HG02884 (cell line): ENCODE data around the gene RPL19.

Source experiments
- ATAC-seq: cut with Tn5 transposase; IDR thresholded peaks from one replicate; pipeline ENCODE4 v1.9.1; 2021; ENCODE audit warnings: mild to moderate bottlenecking, moderate library complexity; ENCODE audit not compliant: unreplicated experiment

RPL19 gene

DNA sequence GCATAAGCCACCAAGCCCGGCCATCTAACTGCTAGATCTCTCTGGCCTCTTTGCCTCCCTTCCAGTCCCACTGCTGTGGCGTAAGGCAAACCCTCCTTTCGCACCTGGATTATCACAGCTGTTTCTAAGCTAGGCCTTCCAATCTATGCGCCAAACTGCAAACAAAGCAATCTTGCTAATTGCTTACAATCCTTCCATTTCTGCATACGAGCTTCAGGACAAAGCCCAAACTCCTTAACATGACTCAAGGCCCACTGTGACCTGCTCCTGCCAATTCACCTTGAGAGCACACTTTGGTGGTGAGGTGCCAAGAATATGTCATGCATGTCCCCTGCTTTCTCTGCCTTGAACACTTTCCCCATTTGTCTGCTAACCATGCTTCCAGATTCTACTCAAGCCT, 28.1 kb upstream of the RPL19 start:
- no peak for ATAC-seq

DNA sequence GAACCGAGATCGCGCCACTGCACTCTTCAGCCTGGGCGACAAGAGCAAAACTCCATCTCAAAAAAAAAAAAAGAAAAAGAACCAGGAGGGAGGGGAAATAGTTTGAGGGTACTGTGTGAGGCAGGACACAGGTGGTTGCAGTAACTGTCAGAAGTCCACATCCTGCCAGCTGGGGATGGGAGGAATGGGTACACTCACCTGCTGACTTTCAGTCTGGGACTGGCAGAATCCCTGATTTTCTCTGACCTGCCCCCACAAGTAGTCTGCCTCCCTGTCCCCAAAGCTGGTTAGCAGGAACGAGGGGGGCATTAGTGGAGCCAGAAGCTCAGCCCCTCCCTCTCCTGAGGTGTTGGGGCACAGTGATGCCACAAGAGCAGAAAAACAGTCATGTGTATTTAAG, 27.0 kb upstream of the RPL19 start:
- no peak for ATAC-seq

DNA sequence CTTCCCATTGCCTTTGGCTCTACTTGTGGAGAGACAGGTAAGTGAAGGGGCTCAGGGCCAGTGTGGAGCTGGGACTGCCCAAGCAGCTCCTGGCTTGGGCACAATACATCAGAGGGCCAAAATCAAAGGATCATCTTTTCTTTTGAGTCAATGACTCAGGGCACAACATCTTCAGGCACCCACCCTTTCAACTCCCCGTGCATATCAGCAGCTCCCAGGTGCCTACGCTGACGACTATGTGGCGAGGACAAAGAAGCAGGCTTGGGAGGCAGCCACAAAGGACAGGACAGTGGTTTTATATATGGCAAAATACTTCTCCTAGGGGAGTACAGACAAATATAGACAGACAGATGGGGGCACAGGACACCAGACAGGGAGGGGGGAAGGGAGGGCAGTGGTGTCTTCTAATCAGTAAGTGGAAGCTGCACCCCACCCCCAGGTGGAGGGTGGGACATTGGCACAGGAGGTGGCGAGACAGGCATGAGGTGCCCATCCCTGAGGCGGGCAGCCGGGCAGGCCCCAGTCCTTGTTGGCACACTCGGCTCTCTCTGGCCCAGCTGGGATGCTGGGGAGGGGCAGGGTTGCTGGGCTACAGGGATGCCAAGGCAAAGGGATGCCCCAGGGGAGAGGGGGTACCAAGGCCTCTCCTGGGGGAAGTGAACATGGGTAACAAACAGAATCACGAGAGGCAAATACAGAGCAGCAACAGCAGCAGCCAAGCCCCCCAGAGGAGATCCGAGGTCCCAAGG, 26.4 kb upstream of the RPL19 start:
- ATAC-seq: no peak

DNA sequence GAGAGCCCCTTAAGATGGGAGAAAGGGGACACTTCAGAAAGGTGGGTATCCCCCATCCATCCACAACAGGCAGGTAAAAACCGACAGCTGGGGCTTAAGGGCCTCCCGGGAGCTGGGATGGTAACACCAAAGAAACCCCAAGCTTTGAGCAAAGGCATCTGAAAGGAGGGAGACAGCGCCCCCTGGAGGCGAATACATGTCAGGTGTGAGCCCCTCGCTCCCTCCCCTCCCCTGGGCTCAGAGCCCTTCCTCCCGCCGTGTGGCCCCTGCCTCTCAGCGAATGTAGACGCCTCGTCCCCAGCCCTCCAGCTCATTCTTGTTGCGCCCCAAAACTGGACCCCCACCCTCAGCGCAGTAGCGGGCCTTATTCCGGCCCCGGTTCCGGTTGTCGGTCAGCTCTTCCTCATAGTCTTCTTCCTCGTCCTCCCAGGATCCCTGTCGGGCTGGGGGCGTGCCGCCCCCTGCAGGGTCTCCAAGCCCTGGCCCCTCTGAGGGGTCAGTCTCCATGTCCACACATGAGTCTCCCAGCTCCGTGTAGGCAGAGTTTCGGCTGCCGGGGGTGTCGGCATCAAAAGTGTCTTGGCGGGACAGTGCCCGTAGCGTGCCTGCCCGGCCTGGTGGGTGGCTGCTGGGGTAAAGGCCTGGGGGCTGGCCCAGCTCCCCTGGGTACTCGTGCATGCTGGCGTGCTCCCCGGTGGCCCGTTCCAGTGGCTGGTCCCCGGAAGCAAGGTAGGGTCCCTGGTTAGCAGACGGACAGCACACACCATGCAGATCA, 25.0 kb upstream of the RPL19 start:
- ATAC-seq: no peak

DNA sequence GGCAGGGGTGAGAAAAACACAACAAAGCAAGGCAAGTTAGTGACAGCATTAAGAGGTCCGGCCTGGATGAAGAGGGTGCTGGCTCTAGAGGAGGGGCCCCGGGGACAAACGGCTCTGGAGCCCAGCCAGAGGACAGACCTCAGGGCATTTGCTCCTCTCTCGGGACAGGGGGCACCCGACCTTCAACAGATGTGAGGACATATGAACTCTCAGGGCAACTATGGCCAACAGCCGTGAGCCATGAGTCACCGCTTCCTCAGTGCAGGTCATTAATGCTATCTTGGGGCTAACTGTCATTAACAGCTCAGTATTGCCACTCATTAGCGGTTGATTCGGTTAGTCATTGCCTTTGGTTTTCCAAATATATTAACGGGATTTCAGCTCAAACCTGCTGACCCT, 24.4 kb upstream of the RPL19 start:
- no peak for ATAC-seq

DNA sequence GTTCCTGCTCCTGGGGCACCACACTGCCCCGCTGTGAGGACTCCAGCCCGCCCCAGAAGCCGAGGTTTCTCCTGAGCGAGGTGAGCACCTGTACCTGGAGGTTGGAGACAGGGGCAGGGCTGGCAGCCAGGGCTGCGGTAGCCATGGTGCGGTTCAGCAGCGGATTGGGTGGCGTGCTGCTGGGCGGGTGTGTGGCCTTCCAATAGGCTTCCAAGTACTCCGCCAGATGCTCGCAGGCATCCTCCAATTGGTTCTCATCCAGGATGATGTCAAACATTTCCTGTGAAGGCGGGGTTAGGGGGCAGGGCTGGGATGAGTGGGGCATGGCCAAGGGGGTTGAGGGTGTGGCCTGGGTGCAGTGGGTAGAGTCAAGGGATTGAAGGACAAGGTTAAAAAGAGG, 22.8 kb upstream of the RPL19 start:
- ATAC-seq: no peak

DNA sequence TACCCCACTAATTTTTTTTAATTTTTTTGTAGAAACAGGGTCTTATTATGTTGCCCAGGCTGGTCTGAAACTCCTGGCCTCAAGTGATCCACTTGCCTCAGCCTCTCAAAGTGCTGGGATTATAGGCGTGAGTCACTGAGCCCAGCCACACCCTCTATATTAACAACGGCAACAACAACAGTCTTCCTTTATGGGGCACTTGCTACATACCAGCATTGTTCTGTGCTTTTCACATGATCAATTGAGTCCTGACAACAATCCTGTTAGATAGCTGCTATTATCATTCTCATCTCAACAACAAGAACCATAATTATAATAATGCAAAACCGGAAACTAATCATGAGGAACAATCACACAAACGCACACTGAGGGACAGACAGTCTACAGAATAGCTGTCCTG, 21.5 kb upstream of the RPL19 start:
- no peak for ATAC-seq

DNA sequence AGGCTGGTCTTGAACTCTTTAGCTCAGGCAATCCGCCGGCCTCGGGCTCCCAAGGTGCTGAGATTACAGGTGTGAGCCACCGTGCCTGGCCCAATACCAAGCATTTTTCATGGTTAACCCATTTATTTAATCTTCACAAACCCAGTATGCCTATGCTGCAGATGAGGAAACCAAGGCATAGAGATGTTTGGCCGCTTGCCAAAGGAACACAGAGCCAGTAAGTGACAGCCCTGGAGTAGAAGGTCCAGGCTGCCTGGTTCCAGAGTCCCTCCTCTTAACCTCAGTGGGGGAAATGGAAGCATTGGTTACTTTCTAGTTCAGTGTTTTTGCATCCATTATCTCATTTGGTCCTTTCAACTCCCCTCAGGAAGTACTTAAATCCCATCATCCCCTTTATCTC, 18.8 kb upstream of the RPL19 start:
- ATAC-seq: no peak

DNA sequence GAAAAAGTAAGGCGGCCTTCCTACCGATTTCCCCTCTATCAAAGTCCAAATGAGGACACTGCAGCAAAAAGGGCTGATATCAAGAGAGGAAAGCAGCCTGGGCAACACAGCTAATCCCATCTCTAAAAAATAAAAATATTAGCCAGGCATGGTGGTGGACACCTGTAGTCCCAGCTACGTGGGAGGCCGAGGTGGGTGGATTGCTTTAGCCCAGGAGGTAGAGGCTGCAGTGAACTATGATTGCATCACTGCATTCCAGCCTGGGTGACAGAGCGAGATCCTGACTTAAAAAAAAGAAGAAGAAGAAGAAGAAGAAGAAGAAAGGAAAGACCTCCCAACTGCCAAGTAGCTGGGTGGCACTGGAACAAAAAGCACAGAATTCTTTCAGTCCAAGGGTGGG, 17.0 kb upstream of the RPL19 start:
- ATAC-seq: no peak

DNA sequence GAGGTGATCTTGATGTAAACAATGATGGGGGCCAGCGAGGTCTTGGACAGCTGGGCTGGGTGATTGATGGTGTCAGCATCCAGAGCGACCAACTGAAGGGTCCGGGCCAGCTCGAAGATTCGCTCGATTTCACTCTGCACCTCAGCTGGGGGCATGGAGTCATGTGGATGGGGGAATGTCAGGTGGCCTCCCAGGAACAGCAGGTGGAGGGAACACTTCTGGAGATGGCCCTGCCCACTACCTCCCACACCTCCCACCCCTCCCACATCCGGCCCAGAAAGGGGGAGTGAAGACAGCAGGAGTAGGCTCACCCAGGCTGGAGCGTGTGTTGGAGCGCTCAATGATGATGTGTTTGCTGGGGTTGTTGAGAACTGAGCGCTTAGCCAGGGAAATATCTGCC, 16.4 kb upstream of the RPL19 start:
- ATAC-seq: no peak

DNA sequence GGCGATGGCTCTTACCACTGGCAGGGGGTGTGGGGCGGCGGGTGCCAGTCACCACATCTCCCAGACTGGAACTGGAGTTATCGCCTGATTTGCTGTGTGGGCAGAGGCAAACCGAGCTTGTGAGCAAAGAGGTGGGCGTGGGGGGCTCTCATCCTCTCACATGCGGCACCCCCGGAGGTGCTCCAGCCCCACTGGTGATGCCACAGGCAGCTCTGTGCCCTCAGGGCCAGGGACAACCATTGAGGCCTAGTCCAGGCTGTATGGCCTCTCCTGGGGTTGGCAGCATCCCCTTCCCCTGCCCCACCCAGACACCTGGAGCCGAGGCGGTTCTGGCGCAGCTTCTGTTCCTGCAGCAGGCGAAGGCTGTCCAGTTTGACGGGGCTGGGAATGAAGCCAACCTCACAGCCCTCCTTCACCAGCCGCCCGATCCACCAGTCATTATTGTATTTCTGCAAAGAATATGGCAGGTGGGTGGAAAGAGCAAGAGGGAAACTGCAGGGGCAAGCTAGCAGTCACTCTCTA, 13.5 kb upstream of the RPL19 start:
- no peak for ATAC-seq

DNA sequence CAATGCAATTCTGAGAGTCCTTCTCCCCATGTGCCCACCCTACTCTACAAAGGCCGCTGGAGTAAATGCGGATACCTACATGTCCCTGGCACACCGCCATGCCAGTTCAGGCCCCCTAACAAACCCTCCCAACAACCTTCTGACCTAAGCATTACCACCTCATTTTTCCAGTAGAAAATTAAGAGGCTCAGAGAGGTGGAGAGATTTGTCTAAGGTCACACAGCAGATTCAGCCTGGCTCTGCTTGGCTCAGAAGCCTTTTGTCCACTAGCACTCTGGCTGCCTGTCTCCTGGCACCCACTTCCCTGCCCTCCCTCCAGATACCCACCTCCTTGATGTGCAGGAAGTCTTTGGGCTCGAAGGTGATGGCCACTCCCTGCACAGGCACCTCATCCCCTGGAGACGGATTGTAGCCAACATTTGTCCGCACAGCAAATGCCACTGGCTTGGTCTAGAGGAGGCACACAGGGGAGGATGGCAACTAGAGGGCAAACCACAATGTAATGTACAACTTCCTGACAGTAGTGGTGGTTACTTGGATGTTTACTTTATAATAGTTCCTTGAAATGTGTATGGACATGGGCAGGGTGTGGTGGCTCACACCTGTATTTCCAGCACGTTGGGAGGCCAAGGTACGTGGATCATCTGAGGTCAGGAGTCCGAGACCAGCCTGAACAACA, 12.8 kb upstream of the RPL19 start:
- ATAC-seq: no peak

DNA sequence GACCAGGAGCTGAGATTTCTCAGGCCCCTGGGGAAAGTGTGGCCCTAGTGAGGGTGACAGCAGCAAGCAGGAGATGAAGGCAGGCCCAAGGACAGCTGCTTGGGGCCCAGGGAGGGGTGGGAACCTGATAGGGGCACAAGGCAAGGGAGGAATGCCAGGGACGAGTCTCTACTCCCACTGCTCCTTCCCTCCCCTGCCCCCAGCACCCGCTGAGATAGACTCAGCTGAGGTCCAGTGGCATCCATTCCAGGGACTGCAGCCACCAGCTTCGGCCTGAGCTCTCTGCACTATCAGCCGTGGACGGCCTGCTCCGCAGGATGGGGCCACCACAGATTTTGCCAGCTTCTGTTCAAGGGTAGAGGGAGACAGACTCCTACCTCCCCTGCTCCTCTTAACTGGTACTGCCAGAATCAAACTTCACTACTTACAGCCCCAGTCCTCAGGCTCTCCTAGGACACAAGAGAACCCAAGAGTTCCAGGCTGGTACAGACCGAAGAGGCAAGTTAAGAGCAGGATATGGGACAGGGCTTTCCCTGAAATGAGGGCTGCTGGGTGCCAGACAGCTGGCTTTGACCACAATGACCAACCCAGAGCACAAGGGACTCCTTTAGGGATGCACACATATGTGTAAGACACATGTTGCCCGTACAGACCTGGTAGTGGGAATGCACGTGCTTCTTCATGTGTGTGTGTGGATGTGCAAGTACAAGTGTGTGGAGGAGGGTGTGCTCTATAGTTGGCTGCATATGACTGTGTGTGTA, 8.2 kb upstream of the RPL19 start:
- ATAC-seq: no peak

DNA sequence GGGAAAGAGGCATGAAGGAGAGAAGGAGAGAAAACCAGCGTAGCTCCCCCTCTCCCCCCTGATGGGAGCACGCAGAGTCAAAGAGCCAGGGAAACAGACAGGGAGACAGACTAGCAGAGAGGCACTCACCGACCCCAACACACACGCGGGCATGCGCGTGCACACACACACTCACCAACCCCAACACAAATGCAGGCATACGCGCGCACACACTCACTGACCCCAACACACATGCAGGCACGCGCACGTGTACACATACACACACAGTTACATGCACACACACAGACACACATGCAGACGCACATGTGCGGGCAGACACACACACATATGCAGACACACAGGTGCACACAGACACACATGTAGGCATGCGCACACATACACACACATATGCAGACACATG, 7.2 kb upstream of the RPL19 start:
- no peak for ATAC-seq

DNA sequence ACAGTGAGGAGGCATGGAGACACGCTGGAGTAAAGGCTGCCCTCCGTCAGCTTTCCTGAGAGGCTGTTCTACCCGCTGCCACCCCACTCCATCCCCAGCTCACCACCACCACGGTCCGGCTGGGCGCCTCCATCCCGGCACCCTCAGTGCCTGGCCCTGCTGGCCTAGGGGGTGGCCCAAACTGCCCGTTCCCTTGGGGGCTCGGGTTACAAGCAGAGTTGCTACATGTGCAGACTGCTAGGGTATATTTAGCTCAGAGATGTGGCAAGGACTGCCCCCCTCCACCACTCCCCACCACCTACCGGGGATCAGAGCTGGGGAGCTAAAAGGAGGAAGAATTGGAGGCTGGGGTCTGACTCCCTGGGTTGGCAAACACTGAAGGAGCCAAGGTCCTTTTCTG, 6.7 kb upstream of the RPL19 start:
- no peak for ATAC-seq

DNA sequence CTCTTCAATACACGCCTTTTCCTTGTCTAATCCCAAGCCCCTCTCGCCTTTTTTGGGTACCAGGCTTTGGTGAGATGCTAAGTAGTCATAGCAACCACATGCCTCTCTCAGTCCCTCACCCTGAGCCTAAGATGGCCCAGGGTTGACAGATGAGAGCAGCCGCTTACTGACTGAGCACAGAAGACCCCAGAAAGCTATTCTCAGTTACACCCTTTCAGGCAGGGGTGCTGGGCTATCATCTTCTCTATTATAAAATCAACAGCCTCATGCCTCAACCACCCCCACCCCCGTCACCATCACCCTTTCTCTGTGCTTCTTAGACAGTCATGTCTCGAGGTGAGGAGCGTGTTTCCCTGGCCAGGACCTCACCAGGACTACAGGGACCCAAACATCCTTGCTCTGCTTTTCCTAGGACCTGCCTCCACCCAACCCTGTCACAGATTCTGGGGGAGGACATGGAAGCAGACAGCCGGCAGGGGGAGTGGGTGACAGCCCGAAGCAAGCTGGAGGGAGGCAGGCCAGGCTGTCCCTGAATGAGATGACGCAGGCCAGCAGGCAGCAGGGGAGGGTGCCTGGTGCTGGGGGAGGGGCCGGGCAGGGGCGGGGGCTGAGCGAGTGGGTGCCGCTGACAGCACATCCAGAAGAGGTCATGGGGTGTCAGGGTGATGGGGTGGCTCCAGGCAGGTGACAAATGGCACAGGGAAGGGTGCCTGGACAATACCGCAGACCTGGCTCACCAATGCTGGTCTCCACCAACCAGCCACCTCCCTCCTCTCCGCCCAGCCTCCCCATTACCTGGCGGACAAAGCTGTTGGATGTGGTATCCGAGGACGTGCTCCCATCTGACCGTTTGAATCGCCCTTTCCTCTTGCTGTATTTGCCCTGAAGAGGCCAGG, 5.7 kb upstream of the RPL19 start:
- ATAC-seq: no peak

DNA sequence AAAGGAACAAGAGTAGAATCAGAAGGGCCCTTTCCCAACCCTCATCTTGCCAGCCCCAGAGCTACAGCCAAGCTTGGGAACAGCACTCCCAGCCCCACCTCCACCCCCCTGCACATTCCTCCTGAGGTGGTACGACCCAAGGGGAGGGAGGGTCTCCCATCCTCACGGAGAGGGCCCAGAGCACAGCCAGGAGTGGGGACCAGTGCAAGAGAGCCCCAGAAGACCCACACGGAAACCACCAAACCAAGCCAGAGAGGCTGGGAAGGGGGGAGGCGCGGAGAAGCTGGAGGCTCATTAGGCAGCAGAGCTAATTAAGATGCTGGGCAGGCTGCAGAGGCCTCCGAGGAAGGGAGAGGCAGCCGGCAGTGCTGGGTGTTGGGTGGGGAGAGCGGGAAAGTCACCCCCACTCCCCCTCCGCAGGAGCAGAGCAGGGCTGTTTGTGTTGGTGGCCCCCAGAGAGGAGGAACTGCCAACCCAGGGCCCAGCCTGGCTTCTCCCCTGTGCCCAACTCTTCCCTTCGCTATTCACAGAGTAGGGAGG, 5.0 kb upstream of the RPL19 start:
- ATAC-seq: no peak

DNA sequence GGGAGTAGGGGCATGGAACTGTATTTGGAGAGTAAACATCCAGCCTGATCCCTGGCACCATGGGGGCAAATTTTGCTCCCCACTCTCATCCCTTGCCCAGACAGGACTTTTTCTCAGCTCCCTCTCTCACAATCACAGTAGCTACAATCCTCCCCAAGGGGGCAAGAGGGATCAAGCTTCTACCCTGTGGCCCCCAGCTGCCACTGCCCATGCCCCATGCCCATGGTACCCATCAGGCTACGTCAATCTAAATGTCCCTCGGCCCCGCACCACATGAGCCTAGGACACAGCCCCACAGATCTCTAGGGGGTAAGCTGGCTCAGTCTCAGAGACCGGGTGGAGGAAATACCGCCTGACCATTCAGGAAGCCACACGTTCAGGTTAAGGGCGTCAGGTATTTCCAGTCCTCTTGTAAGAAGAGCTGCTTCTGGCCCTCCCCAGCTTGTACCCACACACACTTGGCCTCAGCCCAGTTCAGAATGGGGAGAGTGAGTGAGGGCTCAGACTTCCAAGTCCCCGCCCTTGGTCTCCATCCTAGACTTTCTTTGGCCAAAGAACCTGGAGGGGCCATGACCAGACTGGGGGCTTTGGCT, 4.4 kb upstream of the RPL19 start:
- ATAC-seq: no peak

DNA sequence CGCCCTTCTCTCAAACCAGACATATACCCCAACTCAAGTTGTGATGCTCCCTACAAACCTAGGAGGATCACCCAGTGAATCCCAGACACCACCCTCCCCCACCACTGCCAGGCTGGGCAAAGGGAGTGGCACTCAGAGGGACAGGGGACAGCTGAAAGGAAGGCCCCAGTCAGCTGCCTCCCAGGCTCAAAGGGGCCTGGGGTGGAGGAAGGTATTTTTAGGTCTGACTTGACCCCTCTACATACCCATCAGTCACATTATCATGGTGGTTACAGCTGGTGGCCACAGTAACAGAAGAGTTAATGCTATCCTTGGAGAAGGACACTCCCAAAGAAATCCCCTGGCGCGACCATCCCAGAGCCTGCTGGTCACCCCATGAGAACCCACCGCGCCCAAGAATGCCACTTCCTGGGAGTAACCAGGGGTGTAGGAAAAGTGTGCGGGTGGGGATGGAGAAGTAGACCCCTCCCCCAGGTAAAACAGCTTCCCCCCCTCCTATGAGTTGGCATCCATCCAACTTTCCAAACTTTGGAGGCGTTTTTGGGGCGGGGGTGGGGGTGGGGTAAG, 3.8 kb upstream of the RPL19 start:
- no peak for ATAC-seq
